HG03064 (cell line): ENCODE data around the gene RASA3.

Experiments
- ATAC-seq: cut with Tn5 transposase; IDR thresholded peaks from one replicate; pipeline ENCODE4 v1.9.1; 2021; ENCODE audit warnings: low read depth; ENCODE audit not compliant: unreplicated experiment

RASA3 gene

DNA sequence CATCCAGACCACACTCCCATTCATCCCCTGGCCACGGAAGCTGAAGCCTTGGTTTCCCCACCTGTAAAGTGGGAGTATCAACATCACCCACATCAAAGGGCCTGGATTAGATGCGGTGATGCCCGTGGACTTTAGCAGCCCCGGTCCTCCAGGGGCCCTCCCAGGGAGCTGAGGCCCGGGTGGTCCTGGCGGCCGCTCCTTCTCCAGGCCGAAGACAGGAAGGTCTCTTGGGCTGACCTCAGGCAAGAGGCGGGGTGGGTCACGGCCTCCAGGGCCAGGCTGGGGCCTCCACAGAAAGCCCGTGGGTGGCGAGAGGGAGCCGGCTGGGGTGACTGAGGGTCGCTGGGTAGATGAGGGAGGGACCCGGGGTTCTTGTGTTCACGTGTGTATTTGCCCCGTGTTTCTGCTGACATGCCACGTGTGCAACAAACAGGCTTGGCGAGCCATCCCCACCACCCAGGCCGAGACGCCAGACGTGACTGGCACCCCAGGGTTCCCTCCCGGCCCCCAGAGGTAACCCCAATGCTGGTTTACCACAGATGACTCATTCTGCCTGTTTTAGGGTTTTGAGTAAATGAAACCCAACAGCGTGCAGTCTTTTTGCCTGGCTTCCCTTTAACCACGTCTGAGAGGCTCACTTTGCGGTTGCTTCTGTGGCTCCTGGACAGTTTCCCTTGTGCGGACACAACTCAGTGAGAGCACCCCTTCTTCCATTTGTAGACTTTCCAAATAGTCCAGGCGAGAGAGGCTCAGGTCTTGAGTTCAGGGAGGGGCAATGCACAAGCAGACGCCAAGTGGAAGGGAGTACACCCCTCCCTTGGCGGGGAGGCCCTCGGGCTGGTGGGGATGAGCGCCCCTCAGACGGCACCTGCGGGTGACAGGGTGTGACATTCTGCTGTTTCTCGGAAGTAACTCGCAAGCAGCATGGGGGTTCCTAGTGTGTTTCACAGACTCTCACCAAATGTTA lies 201.5 kb downstream of the RASA3 start:
- ATAC-seq = no peak

DNA sequence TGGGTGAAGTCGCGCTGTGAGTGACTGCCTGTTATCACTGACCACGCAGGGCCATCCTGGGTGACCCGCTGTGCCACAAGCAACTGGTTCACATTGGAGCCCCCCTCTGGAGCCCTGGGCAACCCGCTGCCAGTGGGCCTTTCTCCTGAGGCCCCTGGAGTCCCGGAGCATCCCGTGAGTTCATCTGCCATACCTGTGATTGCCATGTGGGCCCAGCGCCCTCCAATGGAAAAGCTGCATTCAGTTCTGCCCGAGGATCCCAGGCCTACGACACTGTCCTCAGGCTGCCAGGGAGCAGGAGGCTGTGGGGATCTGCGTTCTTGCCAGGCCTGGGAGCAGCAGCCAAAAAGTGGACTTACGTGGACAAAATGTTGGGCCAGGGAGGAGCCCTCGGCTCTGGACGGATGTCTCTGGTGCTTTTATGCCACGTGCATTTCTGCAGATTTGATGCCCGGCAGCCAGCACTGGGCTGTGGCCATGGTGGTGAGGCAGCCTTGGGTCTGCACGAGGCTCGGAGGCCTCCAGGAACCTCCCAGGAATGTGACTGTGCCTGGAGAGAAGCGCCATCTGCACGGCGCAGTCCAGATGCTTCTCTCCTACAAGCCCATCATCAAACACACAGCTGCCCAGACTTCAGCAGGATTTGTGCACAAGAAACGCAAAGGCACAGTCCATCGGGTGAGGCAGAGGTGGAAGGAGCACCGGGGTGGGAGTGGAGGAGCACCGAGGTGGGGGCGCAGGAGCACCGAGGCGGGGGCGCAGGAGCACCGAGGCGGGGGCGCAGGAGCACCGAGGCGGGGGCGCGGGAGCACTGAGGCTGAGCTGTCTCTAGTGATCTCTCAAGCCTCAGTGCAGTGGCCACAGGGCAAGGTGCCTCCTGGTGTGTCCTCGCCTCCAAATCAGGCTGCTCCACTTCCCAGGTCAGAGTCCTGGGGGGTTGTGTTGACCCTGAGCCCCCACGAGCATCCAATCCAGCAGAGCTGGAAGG lies 202.5 kb downstream of the RASA3 start:
- ATAC-seq = no peak

DNA sequence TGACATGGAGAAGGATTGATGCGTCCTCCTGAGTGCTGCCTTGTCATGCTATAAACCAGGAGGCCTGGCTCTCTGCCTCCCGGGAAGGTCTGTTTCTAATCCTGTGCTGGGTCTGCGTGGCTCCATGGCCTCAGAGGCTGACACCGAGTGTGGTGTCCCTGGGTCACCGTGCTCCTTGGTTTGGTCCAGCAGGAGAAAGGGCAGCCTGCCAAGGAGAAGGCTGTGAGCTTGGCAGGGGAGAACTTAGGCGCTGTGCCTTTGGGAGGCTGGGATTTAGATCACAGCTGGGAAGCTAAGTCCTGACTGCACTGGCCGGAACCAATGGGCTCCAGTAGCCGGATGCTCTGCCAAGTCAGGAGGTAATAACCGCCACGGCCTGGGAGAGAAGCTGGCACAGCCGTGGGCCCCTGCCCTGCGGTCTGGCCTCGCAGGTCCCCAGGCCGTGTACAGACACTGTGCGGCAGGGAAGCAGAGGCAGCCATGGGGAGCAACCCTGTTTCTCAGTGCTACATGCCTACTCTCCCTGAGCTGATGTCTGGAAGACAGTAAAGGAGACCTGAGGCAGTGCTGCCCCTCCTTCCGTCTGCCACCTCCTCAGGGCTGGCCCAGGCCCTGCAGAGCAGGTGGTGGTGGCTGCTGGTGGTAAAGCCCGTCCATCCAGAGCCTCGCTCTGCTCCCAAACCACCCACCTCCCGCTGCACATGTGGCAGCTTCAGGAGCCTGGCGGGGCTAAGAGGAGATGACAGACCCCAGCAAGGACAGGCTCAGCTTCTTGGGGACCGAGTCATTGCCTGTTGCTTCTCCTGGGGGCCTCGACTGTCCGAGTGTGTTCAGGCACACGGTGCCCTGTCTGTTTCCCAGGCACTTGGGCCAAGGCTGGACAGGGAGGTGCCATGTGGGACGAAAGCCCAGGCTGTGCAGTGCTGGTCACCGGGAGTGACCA lies 203.5 kb downstream of the RASA3 start:
- ATAC-seq = no peak
